Hematopoietic multipotent progenitor cell (in vitro differentiated cells): ENCODE measurements around the gene TULP3. TPM values are rescaled to one million over a fixed set of nuclear protein-coding genes. Genes with fewer than 3 reads are reported as not detected.

Experiments
- DNase-seq, 3 donors: peaks; one replicate each; pipeline ENCODE4 v3.0.0-alpha.2; 2011 to 2015; ENCODE audit warnings: low read depth in 2 of 3, low spot score in 2 of 3
- small RNA-seq: library from RNA; depleted of rRNA; stranded (forward); fragments of <200 nt; gene quantifications from one replicate; pipeline ENCODE3, GENCODE V24; 2012
- total RNA-seq: library from RNA; depleted of rRNA; stranded (reverse); fragments of >200 nt; gene quantifications from one replicate; pipeline ENCODE4 v1.2.3, GENCODE V29; 2012

The TULP3 gene
- total RNA-seq, 1 donor: 6.5 TPM

DNA sequence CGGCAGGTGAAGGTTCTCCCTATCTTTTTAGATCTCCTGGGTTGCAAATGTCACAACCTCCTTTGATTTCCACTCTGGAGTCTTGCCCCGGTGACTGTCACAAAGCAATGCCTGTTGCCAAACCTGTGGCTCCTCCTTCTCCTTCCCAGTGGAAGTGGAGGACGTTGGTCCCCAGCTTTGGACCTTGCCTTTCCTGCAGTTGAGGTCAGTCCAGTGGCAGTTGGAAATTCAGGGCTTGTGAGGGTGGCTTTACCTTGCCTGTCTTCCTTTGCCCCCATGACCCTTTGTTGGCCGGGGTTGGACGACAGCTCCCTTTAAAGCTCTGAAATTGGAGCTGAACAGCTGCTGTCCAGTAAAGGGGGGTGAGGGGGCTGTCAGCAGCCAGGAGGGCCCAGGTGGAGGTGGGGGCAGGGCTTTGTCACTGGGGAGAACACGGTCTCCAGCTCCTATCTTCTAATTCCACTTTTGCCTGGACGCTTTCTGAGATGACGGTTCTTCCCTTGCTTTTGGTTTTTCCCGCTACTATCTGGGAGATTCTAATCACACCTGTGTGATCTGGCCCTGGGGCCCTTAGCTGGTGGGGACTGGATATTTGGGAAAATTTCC lies 72.6 kb downstream of the TULP3 start:
- DNase-seq: no peak

DNA sequence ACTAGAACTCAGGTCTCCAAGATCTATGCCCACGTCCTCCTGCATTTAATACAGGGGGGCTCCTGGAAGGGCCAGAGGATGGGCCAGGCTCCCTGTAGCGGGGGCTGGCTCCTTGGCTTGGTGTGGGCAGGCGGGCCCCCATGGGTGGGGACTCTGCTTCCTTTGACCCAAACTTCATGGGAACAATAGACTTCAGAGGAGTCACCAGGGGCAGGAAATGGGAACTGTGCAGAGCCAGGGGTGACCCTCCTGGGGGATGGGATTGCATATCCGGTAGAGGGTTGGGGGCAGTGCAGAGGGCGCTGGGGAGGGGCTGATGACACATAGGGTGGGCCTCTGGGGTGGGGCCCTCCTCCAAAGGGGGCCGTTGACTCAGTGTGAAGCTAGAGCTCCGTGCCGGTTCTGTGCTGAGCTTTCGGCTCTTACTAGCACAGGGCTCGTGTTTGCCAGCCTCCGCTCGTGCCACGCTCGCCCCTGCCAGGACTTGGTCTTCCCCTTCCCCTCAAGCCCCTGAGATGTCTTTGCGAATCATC lies 73.1 kb downstream of the TULP3 start:
- no peak for DNase-seq

GRCh38 chr12:2967651-2968050 lies 77.0 kb downstream of the TULP3 start:
- DNase-seq: no peak

DNA sequence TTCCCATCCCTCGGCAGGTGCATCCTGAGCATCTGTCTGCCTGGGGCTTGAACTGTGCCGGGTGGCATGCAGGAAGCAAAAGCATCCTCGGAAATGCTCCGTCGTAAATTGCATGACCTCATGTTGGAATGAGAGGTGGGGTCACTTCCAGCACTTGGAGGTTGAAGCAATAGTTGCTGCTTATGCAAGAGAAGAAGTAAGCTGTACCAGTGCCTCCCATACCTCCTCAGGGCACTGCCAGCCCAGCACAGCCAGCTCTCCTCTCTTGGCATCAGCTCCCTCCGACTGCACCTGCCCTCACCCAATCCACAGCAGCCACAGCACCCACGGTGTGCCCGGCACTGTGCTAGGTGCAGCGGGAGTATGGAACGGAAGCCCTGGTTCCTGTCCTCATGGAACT lies 80.1 kb downstream of the TULP3 start:
- DNase-seq: no peak

GRCh38 chr12:2973566-2973965 lies 82.9 kb downstream of the TULP3 start:
- no peak for DNase-seq

GRCh38 chr12:2974560-2974971 lies 83.9 kb downstream of the TULP3 start:
- no peak for DNase-seq

- no peak for DNase-seq
Measured at GRCh38 chr12:2976581-2976996, 85.9 kb downstream of the TULP3 start.

DNA sequence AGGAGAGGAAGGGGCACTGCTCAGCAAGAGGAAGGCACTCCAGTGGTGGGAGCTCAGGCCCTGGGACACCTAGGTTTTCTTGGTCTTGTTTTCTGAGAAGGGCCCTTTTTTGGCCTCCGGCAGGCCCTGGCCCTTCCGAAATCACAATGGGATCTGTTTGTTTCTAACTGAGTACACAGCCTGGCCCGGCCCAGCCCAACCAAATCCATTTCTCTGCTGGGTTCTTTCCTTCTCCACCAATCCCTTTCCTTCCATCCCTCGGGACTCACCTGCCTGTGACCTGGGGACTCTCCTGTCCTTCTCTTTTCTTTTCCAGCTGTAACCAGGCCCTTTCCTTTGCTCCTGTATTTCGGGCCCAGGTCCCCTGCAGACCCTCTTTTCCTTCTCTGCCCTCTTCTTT lies 87.1 kb downstream of the TULP3 start:
- no peak for DNase-seq

- DNase-seq: no peak
Measured at GRCh38 chr12:2979806-2980205, 89.1 kb downstream of the TULP3 start.

DNA sequence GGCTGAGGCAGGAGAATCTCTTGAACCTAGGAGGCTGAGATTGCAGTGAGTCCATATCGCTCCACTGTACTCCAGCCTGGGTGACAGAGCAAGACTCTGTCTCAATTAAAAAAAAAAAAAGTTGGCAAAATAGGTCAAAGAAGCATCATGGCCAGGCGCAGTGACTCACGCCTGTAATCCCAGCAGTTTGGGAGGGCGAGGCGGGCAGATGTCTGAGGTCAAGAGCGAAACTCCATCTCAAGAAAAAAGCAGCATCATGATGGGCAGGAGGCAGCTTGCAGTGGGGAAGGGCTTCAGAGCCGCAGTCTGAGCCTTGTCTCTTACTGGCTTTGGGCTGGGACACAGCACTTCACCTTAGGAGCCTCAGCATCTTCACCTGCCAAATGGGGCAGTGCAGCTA lies 89.9 kb downstream of the TULP3 start:
- DNase-seq: no peak

DNA sequence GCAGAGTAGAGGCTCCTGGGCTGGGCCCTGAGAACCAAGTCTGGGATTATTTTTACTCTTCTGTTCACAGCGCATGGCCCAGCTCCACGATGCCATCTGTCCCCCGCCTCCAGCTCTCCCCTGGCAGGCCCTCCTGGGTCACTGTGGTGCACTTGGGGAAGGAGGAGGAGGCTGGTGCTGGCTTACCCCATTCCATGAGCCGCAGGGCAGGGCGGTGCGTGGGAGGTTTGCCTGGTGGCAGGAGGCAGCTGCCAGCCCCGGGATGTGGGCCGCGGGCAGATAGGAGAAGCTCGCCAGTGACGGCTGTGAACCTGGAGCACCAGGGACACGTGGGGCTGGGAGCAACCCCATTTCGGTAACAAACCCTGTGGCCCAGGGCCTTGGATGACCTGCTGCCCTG lies 91.7 kb downstream of the TULP3 start:
- DNase-seq: no peak

DNA sequence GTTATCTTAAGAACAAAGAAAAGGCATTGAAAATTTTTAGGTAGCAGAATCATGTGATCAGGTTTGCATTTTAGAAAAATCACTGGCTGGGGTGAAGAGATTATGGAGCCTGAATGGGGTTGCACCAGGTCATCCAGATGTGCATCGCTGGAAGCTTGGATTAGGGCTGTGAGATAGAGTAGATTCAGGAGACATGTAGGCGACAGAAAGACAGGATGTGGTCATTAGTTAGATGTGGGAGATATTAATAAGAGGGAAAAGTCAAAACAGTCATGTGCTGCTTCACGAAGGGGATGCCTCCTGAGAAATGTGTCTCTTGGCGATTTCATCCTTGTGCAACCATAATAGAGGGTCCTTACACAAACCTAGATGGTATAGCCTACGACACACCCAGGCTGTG lies 93.6 kb downstream of the TULP3 start:
- DNase-seq: no peak

- DNase-seq: no peak
Measured at GRCh38 chr12:2984698-2985097, 94.0 kb downstream of the TULP3 start.

DNA sequence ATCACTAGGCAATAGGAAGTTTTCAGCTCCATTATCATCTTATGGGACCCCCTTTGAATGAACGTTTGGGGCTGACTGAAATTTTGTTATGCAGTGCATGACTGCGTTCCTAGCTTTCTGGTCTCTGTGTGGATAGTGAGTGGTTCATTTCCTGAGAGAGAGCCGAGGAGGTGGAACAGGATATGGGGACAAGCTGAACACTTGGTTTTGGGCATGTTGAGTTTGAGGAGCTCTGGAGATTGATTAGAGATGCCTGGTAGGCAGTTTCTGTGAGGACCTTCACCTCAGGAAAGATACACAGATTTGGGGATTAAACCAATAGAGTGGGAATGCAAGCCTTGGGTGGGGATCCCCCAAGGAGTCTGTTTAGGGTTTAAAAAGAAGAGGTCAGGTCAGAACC lies 96.2 kb downstream of the TULP3 start:
- DNase-seq: no peak

DNA sequence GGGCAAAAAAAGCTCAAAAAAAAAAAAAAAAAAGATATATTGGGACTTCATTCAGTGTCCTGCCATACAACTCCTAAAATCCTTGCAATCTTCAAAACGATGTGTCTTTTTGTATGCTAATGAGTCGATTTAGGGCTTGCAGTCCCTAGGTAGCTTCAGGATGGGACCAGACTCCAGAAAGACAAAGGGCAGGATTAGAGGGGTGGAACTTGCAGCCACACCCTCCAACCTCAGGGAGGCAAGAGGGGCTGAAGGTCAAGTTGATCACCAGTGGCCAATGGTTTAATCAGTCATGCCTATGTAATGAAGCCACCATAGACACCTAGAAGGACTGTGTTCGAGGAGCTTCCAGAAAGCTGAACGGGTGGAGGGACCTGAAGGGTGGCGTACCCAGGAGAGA lies 97.8 kb downstream of the TULP3 start:
- DNase-seq: no peak

Small RNA genes within 50 kb of the gene (small RNA-seq; reads per million reads assigned to genes)
- not detected for gene RNU6-1315P

Other genes with a start within 250 kb of the TULP3 start
- gene FKBP4, start 95.9 kb upstream of the TULP3 start, total RNA-seq: 34.2 TPM
- gene ITFG2, start 78.2 kb upstream of the TULP3 start, total RNA-seq: 58.7 TPM
- not detected for gene NRIP2, start 55.9 kb upstream of the TULP3 start, total RNA-seq
- under 0.01 TPM for gene TEX52, start 33.9 kb upstream of the TULP3 start, total RNA-seq
- 4.0 TPM for gene FOXM1, start 13.7 kb upstream of the TULP3 start, total RNA-seq
- gene RHNO1, start 13.7 kb upstream of the TULP3 start, total RNA-seq: 22.4 TPM
- 0.27 TPM for gene TEAD4, start 68.5 kb downstream of the TULP3 start, total RNA-seq
- gene TSPAN9, start 186.5 kb downstream of the TULP3 start, total RNA-seq: 0.54 TPM